Measurements from ENCODE around the gene CDCA3.

The CDCA3 gene

GRCh38 chr12:6837370-6838060 is 13.6 kb downstream of the CDCA3 start:
- Histone ChIP-seq H3K27ac (replicated peaks) (no peak overlapping the region), H3K4me3 (replicated peaks; ENCODE audit: insufficient read depth, low read length) (no peak overlapping the region), H3K27me3 (ENCODE audit: insufficient read depth, poor library complexity, severe bottlenecking) (no peaks in the 10 kb centered on the region)
- DNase-seq (ENCODE audit: low read depth in 1 of 2, low spot score in 1 of 2): no peak
- TF ChIP-seq CTCF (IDR thresholded peaks at IDR 0.05; ENCODE audit: insufficient read depth, low read length) (no peak), REST (IDR thresholded peaks at IDR 0.05; ENCODE audit: insufficient replicate concordance, low read depth) (no peak), SPI1 (IDR thresholded peaks at IDR 0.05; ENCODE audit: borderline replicate concordance, low read depth) (no peak), POLR2AphosphoS5 (IDR thresholded peaks at IDR 0.05; ENCODE audit: low read depth) (no peak), GABPA (IDR thresholded peaks at IDR 0.05; ENCODE audit: low read depth) (no peak)

GRCh38 chr12:6836851-6837250 is 14.2 kb downstream of the CDCA3 start:
- Histone ChIP-seq H3K27ac (replicated peaks) (no peak overlapping the region), H3K4me3 (replicated peaks; ENCODE audit: insufficient read depth, low read length) (no peak overlapping the region), H3K27me3 (ENCODE audit: insufficient read depth, poor library complexity, severe bottlenecking) (no peaks in the 10 kb centered on the region)
- no peak for DNase-seq (ENCODE audit: low read depth in 1 of 2, low spot score in 1 of 2)
- TF ChIP-seq CTCF (IDR thresholded peaks at IDR 0.05; ENCODE audit: insufficient read depth, low read length): no peak
- no peak for TF ChIP-seq GABPA (IDR thresholded peaks at IDR 0.05; ENCODE audit: low read depth)
- TF ChIP-seq POLR2AphosphoS5 (IDR thresholded peaks at IDR 0.05; ENCODE audit: low read depth): no peak
- TF ChIP-seq REST (IDR thresholded peaks at IDR 0.05; ENCODE audit: insufficient replicate concordance, low read depth): no peak
- TF ChIP-seq SPI1 (IDR thresholded peaks at IDR 0.05; ENCODE audit: borderline replicate concordance, low read depth): no peak

- TF ChIP-seq CTCF (IDR thresholded peaks at IDR 0.05; ENCODE audit: insufficient read depth, low read length) (no peak), SPI1 (IDR thresholded peaks at IDR 0.05; ENCODE audit: borderline replicate concordance, low read depth) (no peak), REST (IDR thresholded peaks at IDR 0.05; ENCODE audit: insufficient replicate concordance, low read depth) (no peak), GABPA (IDR thresholded peaks at IDR 0.05; ENCODE audit: low read depth) (no peak), POLR2AphosphoS5 (IDR thresholded peaks at IDR 0.05; ENCODE audit: low read depth) (no peak)
- Histone ChIP-seq H3K27me3 (ENCODE audit: insufficient read depth, poor library complexity, severe bottlenecking) (peaks cover under 1% of the 10 kb centered on the region), H3K27ac (replicated peaks) (no peak overlapping the region), H3K4me3 (replicated peaks; ENCODE audit: insufficient read depth, low read length) (no peak overlapping the region)
- DNase-seq (ENCODE audit: low read depth in 1 of 2, low spot score in 1 of 2): no peak
These were observed 16.2 kb downstream of the CDCA3 start for GRCh38 chr12:6834873-6835272.

All from HL-60 (cell line).